Neutrophil (primary cell): ENCODE results near the gene WDR45.

Experiments
- H3K27ac ChIP-seq: fragments of 200-600 bp; sonication (generic); 2 replicates; pipeline ENCODE4 v1.5.1; 2016; ENCODE audit warnings: mild to moderate bottlenecking, moderate library complexity
- H3K27me3 ChIP-seq: fragments of 200-600 bp; sonication (generic); 2 replicates; pipeline ENCODE4 v1.6.0; 2016; ENCODE audit warnings: mild to moderate bottlenecking
- H3K36me3 ChIP-seq: fragments of 200-600 bp; sonication (generic); 2 replicates; pipeline ENCODE4 v1.5.1; 2017
- H3K4me1 ChIP-seq, 2 experiments: fragments of 200-600 bp in 1 of 2; sonication (generic) in 1 of 2; 1 replicate in 1 of 2; 2 replicates in 1 of 2; pipeline versions ENCODE4 v1.5.1 to v1.6.1; 2013 to 2016; ENCODE audit warnings: low read depth in 1 of 2, low read length in 1 of 2, mild to moderate bottlenecking in 1 of 2, moderate library complexity in 1 of 2; ENCODE audit not compliant: control insufficient read depth in 1 of 2, insufficient read depth in 1 of 2
- H3K4me3 ChIP-seq, 2 experiments: fragments of 200-600 bp in 1 of 2; sonication (generic) in 1 of 2; 1 replicate in 1 of 2; 2 replicates in 1 of 2; pipeline ENCODE4 v1.5.1; 2013 to 2016; ENCODE audit warnings: low read depth in 1 of 2, low read length in 1 of 2, mild to moderate bottlenecking in 1 of 2, moderate library complexity in 1 of 2
- H3K9me3 ChIP-seq: fragments of 200-600 bp; sonication (generic); 2 replicates; pipeline ENCODE4 v1.5.1; 2016
- TF ChIP-seq, protein P1 (sequence below): fragments of 200-600 bp; sonication (generic); IDR thresholded peaks from 2 replicates; pipeline ENCODE4 v1.5.1; 2016; ENCODE audit warnings: antibody characterized with exemption

Gene WDR45

DNA sequence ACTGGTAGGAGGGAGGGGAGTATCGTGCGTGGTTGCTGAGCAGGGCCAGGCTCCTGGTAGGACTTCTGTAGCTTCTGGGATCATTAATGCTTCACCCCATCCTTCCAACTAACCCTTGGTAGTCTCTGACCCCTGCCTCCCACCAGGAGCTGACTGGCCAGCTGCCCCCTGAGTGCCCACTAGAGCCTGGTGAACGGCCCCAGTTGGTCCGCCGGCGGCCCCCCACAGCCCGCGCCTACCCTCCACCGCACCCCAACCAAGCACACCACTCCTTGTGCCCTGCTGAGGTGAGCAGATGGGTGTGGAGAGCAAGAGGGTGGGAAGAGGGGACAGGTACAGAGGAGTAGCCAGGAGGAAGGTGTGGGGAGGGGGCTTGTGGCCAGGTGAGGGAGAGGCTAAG lies 16.0 kb downstream of the WDR45 start:
- H3K27me3 ChIP-seq, result no peaks in the 10 kb centered on the region
- H3K4me1 ChIP-seq, result no peaks in the 10 kb centered on the region
- no peaks in the 10 kb centered on the region for H3K36me3 ChIP-seq
- H3K9me3 ChIP-seq, result no peaks in the 10 kb centered on the region
- no peak overlapping the region for H3K27ac ChIP-seq
- H3K4me3 ChIP-seq, result no peak overlapping the region
- TF ChIP-seq, protein P1, sequence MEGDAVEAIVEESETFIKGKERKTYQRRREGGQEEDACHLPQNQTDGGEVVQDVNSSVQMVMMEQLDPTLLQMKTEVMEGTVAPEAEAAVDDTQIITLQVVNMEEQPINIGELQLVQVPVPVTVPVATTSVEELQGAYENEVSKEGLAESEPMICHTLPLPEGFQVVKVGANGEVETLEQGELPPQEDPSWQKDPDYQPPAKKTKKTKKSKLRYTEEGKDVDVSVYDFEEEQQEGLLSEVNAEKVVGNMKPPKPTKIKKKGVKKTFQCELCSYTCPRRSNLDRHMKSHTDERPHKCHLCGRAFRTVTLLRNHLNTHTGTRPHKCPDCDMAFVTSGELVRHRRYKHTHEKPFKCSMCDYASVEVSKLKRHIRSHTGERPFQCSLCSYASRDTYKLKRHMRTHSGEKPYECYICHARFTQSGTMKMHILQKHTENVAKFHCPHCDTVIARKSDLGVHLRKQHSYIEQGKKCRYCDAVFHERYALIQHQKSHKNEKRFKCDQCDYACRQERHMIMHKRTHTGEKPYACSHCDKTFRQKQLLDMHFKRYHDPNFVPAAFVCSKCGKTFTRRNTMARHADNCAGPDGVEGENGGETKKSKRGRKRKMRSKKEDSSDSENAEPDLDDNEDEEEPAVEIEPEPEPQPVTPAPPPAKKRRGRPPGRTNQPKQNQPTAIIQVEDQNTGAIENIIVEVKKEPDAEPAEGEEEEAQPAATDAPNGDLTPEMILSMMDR, result no peak

- H3K4me3 ChIP-seq, result no peak overlapping the region
- H3K27ac ChIP-seq, result no peak overlapping the region
- H3K9me3 ChIP-seq, result no peaks in the 10 kb centered on the region
- no peaks in the 10 kb centered on the region for H3K27me3 ChIP-seq
- H3K4me1 ChIP-seq, result no peaks in the 10 kb centered on the region
- no peaks in the 10 kb centered on the region for H3K36me3 ChIP-seq
- TF ChIP-seq, protein P1, result no peak
Observed at GRCh38 chrX:49061916-49062315, 17.8 kb downstream of the WDR45 start.

DNA sequence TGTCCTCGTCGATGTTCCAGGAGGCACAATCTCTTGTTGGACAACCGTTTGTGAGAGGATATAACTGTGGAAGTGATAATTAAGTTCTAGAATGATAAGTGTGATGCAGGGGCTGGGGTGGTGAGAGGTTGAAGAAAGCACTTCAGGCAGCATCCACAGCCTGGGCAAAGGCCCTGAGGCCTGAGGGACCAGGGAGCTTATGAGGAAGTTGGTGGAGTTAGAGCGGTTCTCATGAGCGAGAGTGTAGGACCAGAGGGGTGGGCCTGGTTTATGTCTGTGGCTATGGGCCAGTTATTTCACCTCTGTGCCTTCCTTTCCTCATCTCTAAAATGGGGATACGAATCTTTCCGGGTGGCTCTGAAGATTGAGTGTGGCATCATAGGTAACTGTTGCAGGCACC lies 18.2 kb downstream of the WDR45 start:
- no peak overlapping the region for H3K4me3 ChIP-seq
- H3K27me3 ChIP-seq, result no peaks in the 10 kb centered on the region
- TF ChIP-seq, protein P1, result no peak
- no peaks in the 10 kb centered on the region for H3K36me3 ChIP-seq
- no peak overlapping the region for H3K27ac ChIP-seq
- H3K9me3 ChIP-seq, result no peaks in the 10 kb centered on the region
- H3K4me1 ChIP-seq, result no peaks in the 10 kb centered on the region

- TF ChIP-seq, protein P1, result no peak
- no peak overlapping the region for H3K27ac ChIP-seq
- no peaks in the 10 kb centered on the region for H3K9me3 ChIP-seq
- H3K4me1 ChIP-seq, result no peaks in the 10 kb centered on the region
- H3K27me3 ChIP-seq, result no peaks in the 10 kb centered on the region
- no peak overlapping the region for H3K4me3 ChIP-seq
- H3K36me3 ChIP-seq, result no peaks in the 10 kb centered on the region
Observed at GRCh38 chrX:49060914-49061313, 18.8 kb downstream of the WDR45 start.

DNA sequence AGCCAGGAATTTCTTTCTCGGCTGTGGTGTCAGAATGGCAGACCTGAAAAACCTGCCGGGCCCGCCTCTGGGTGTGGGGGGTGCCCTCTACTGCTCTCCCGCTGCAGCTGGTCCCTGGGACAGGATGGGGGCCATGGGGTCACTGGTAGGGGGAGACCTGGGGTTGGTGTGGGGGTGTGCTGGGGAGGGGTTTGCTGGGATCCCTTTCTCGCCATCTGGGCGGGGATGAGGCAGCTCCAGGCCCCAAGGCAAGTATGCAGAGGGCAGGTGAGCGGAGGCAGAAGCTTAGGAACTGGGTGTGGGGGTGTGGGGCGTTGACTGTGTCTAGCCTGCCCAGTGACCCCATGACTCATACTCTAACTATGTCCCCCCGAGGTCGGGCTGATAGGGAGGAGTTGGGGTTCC lies 20.0 kb downstream of the WDR45 start:
- Histone ChIP-seq H3K27ac (no peak overlapping the region), H3K27me3 (no peaks in the 10 kb centered on the region), H3K4me1 (no peaks in the 10 kb centered on the region), H3K36me3 (no peaks in the 10 kb centered on the region), H3K9me3 (no peaks in the 10 kb centered on the region), H3K4me3 (no peak overlapping the region)
- TF ChIP-seq, protein P1, result no peak

- Histone ChIP-seq H3K27ac (no peak overlapping the region), H3K36me3 (no peaks in the 10 kb centered on the region), H3K9me3 (no peaks in the 10 kb centered on the region), H3K27me3 (no peaks in the 10 kb centered on the region), H3K4me3 (no peak overlapping the region), H3K4me1 (no peaks in the 10 kb centered on the region)
- TF ChIP-seq, protein P1, result no peak
Observed at GRCh38 chrX:49059201-49059600, 20.5 kb downstream of the WDR45 start.
